Fibroblast of the aortic adventitia (primary cell): Measurements from ENCODE around the gene TMEM238. TPM values are rescaled to one million over a fixed set of nuclear protein-coding genes. Genes with fewer than 3 reads are reported as not detected.
A peak's percentile ranks its signal among the peaks of the same experiment; 100 is the strongest.

Experiments
- DNase-seq: peaks from one replicate; pipeline ENCODE4 v3.0.0-alpha.2; 2010; ENCODE audit warnings: low read depth
- H3K4me3 ChIP-seq: 2 replicates; pipeline ENCODE4 v1.5.1; 2011; ENCODE audit warnings: low read depth, mild to moderate bottlenecking, control low read depth, low read length, moderate library complexity
- total RNA-seq: library from RNA; depleted of rRNA; stranded (reverse); fragments of >200 nt; gene quantifications from 2 replicates; pipeline ENCODE4 v1.2.3, GENCODE V29; 2012; ENCODE audit warnings: low replicate concordance
- TF ChIP-seq, protein P1 (sequence below): IDR thresholded peaks from 2 replicates; pipeline ENCODE4 v1.5.1; 2011; ENCODE audit warnings: mild to moderate bottlenecking, low read length, control low read depth, inconsistent platforms; ENCODE audit not compliant: insufficient read depth

TMEM238 gene
- total RNA-seq, 1 donor: not detected

GRCh38 chr19:55341595-55342531 is 42.2 kb downstream of the TMEM238 start:
- TF ChIP-seq, protein P1, sequence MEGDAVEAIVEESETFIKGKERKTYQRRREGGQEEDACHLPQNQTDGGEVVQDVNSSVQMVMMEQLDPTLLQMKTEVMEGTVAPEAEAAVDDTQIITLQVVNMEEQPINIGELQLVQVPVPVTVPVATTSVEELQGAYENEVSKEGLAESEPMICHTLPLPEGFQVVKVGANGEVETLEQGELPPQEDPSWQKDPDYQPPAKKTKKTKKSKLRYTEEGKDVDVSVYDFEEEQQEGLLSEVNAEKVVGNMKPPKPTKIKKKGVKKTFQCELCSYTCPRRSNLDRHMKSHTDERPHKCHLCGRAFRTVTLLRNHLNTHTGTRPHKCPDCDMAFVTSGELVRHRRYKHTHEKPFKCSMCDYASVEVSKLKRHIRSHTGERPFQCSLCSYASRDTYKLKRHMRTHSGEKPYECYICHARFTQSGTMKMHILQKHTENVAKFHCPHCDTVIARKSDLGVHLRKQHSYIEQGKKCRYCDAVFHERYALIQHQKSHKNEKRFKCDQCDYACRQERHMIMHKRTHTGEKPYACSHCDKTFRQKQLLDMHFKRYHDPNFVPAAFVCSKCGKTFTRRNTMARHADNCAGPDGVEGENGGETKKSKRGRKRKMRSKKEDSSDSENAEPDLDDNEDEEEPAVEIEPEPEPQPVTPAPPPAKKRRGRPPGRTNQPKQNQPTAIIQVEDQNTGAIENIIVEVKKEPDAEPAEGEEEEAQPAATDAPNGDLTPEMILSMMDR: no peak
- peak overlapping the region; percentile 46 for H3K4me3 ChIP-seq
- DNase-seq: no peak

- DNase-seq: peak; percentile 47
- peak overlapping the region; percentile 87 for H3K4me3 ChIP-seq
- TF ChIP-seq, protein P1: no peak
Measured at GRCh38 chr19:55341171-55341588, 42.9 kb downstream of the TMEM238 start.

DNA sequence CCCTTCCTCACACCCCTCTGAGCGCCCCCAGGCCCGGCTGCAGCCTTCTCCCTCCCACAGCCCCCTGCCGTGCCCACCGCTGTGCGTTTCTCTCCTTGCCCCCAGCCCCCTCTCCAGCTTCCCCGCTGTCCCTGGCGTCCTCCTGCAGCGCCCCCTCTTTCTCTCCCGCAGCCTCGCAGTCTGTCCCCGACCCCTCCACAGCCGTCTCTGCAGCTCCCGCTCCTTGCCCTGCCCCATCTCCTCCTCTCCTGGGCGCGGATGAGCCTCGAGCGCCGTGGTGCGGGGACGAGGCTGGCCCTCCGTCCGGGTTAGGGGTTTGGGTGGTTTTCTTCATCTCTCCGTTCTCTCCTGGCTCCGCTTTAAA is 43.3 kb downstream of the TMEM238 start:
- no peak for DNase-seq
- TF ChIP-seq, protein P1: no peak

GRCh38 chr19:55339889-55340783 is 44.0 kb downstream of the TMEM238 start:
- H3K4me3 ChIP-seq: peak overlapping the region; percentile 87
- no peak for DNase-seq
- TF ChIP-seq, protein P1: no peak

More for the DNA sequence above, 43.3 kb downstream of the TMEM238 start:
- H3K4me3 ChIP-seq: peak overlapping the region; percentile 87

- TF ChIP-seq, protein P1: peak; percentile 56
- peak; percentile 100 for DNase-seq
- peak within 1 kb of the TSS; percentile 87 for H3K4me3 ChIP-seq
Measured at GRCh38 chr19:55339105-55339888, 44.8 kb downstream of the TMEM238 start, which contains the start of gene KMT5C. KMT5C (plus strand) TSS chr19:55339876; CDS start chr19:55341937, 2,061 bp downstream.

DNA sequence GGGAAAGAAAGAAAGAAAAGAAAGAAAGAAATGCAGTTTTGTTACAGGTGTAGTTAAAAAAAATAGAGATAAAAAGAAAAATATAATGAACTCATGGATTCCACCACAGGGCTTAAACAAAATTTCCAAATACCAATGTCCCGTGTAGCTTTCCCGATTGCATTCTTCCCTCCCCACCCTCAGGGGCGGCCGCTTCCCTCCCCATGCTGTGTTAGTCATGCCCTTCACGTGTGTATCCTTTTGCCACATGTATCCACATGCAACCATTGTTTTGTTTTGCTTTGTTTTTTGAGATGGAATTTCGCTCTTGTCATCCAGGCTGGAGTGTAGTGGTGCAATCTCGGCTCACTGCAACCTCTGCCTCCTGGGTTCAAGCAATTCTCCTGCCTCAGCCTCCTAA is 48.0 kb downstream of the TMEM238 start:
- H3K4me3 ChIP-seq: no peak overlapping the region
- TF ChIP-seq, protein P1: no peak
- peak; percentile 46 for DNase-seq
